ENCODE results near the gene HDDC2.

Gene HDDC2

DNA sequence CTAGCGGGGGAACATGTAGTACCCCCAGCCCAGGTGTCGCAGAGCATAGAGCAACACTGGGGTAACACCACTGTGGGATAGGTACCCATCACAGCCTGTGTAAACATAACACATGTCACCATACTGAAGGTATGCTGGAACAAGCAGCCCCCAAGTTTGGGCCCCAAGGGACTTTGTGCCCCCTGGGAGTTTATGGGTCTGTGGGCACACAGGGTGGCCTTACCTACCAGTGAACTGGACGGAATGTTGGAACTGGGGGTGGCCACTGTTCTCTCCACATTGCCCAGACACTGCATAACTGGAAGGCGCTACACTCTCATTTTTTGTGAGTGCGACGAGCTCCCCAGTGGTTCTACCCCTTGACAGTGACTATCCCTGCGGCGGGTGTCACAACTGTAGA is 28.5 kb downstream of the HDDC2 start:
- no peak for DNase-seq (ENCODE audit: low read depth in 1 of 2, low spot score in 1 of 2)
- Histone ChIP-seq H3K4me3 (replicated peaks; ENCODE audit: insufficient read depth, low read length) (no peak overlapping the region), H3K27me3 (ENCODE audit: insufficient read depth, poor library complexity, severe bottlenecking) (no peaks in the 10 kb centered on the region), H3K27ac (replicated peaks) (no peak overlapping the region)
- TF ChIP-seq, protein P1, sequence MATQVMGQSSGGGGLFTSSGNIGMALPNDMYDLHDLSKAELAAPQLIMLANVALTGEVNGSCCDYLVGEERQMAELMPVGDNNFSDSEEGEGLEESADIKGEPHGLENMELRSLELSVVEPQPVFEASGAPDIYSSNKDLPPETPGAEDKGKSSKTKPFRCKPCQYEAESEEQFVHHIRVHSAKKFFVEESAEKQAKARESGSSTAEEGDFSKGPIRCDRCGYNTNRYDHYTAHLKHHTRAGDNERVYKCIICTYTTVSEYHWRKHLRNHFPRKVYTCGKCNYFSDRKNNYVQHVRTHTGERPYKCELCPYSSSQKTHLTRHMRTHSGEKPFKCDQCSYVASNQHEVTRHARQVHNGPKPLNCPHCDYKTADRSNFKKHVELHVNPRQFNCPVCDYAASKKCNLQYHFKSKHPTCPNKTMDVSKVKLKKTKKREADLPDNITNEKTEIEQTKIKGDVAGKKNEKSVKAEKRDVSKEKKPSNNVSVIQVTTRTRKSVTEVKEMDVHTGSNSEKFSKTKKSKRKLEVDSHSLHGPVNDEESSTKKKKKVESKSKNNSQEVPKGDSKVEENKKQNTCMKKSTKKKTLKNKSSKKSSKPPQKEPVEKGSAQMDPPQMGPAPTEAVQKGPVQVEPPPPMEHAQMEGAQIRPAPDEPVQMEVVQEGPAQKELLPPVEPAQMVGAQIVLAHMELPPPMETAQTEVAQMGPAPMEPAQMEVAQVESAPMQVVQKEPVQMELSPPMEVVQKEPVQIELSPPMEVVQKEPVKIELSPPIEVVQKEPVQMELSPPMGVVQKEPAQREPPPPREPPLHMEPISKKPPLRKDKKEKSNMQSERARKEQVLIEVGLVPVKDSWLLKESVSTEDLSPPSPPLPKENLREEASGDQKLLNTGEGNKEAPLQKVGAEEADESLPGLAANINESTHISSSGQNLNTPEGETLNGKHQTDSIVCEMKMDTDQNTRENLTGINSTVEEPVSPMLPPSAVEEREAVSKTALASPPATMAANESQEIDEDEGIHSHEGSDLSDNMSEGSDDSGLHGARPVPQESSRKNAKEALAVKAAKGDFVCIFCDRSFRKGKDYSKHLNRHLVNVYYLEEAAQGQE (IDR thresholded peaks at IDR 0.05; ENCODE audit: insufficient replicate concordance, low read depth) = no peak

DNA sequence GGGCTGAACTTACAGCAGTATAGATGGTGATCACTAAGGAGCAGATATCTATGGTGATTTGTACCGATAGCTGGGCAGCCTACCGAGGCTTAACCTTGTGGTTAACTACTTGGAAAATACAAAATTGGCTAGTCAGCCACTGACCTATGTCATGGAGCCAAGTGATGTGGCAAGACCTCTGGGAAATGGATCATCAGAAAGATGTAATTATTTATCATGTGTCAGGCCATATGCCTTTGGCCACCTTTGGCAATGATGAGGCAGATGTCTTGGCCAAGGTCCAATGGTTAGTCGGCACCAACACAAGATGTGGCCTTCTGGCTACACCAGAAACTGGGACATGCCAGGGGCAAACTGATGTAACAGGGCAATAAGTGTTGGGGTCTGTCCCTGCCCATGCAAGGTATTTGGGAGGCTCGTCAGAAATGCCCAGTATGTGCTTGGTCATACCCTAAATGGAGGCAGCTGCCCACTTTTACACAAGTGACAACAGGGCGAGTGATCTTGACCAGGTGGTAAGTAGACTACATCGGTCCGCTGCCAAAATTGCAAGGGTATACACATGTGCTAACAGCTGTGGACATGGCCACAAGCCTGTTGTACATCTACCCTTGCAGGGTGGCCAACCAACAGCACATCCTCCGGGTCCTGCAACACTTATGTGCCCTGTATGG is 30.1 kb downstream of the HDDC2 start:
- H3K27ac ChIP-seq (replicated peaks) = no peak overlapping the region
- H3K4me3 ChIP-seq (replicated peaks; ENCODE audit: insufficient read depth, low read length) = no peak overlapping the region
- TF ChIP-seq, protein P1 (IDR thresholded peaks at IDR 0.05; ENCODE audit: insufficient replicate concordance, low read depth) = no peak
- TF ChIP-seq POLR2AphosphoS5 (IDR thresholded peaks at IDR 0.05; ENCODE audit: low read depth) (no peak), SPI1 (IDR thresholded peaks at IDR 0.05; ENCODE audit: borderline replicate concordance, low read depth) (no peak), GABPA (IDR thresholded peaks at IDR 0.05; ENCODE audit: low read depth) (no peak)
- TF ChIP-seq, protein P2, sequence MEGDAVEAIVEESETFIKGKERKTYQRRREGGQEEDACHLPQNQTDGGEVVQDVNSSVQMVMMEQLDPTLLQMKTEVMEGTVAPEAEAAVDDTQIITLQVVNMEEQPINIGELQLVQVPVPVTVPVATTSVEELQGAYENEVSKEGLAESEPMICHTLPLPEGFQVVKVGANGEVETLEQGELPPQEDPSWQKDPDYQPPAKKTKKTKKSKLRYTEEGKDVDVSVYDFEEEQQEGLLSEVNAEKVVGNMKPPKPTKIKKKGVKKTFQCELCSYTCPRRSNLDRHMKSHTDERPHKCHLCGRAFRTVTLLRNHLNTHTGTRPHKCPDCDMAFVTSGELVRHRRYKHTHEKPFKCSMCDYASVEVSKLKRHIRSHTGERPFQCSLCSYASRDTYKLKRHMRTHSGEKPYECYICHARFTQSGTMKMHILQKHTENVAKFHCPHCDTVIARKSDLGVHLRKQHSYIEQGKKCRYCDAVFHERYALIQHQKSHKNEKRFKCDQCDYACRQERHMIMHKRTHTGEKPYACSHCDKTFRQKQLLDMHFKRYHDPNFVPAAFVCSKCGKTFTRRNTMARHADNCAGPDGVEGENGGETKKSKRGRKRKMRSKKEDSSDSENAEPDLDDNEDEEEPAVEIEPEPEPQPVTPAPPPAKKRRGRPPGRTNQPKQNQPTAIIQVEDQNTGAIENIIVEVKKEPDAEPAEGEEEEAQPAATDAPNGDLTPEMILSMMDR (IDR thresholded peaks at IDR 0.05; ENCODE audit: insufficient read depth, low read length) = no peak
- no peak for DNase-seq (ENCODE audit: low read depth in 1 of 2, low spot score in 1 of 2)
- no peaks in the 10 kb centered on the region for H3K27me3 ChIP-seq (ENCODE audit: insufficient read depth, poor library complexity, severe bottlenecking)

DNA sequence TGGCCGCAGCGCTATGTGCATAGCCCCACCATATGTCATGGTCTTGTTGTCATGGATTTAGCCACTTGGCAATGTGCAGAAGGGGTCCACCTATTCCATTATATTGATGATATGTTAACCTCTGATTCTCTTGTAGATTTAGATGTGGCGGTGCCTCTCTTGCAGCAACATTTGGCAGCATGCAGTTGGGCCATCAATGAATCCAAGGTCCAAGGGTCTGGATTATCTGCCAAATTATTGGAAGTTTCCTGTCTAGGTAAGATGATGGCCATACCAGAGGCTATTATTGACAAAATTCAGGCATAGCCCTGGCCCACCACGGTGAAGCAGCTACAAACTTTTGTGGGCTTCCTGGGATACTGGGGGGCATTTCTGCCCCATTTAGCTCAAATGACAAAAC is 31.4 kb downstream of the HDDC2 start:
- Histone ChIP-seq H3K4me3 (replicated peaks; ENCODE audit: insufficient read depth, low read length) (no peak overlapping the region), H3K27me3 (ENCODE audit: insufficient read depth, poor library complexity, severe bottlenecking) (no peaks in the 10 kb centered on the region), H3K27ac (replicated peaks) (no peak overlapping the region)
- no peak for TF ChIP-seq POLR2AphosphoS5 (IDR thresholded peaks at IDR 0.05; ENCODE audit: low read depth)
- DNase-seq (ENCODE audit: low read depth in 1 of 2, low spot score in 1 of 2) = no peak

DNA sequence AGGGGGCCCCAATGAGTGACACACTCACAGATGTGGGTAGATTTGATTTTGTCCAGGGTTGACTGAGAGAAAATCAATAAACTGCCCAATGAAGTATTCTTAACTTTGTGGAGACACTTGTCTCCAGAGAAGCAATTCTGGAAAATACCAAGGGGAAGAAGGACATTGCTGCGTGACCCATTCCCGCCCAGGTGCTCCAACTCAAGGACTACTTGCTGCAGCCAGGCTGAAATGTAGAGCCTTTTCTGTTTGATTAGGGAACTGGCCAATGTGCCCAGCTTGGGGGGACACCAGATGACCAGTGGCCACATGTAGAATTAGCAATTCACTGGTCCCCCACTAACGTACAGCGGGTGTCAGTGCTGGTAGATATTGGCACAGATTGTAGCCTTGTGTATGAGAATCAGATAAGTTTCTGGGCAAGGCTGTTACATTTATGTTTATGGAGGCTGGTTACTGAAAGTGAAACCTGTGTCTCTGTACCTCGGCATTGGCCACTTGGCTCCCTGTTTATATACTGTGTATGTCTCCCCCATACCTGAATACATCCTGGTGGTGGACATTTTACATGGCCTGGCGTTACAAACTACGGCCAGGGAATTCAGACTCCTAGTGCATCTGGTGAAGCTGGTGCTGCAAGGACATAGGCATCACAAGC is 32.3 kb downstream of the HDDC2 start:
- no peak overlapping the region for H3K27ac ChIP-seq (replicated peaks)
- no peaks in the 10 kb centered on the region for H3K27me3 ChIP-seq (ENCODE audit: insufficient read depth, poor library complexity, severe bottlenecking)
- H3K4me3 ChIP-seq (replicated peaks; ENCODE audit: insufficient read depth, low read length) = no peak overlapping the region
- TF ChIP-seq, protein P2 (IDR thresholded peaks at IDR 0.05; ENCODE audit: insufficient read depth, low read length) = no peak
- DNase-seq (ENCODE audit: low read depth in 1 of 2, low spot score in 1 of 2) = no peak

DNA sequence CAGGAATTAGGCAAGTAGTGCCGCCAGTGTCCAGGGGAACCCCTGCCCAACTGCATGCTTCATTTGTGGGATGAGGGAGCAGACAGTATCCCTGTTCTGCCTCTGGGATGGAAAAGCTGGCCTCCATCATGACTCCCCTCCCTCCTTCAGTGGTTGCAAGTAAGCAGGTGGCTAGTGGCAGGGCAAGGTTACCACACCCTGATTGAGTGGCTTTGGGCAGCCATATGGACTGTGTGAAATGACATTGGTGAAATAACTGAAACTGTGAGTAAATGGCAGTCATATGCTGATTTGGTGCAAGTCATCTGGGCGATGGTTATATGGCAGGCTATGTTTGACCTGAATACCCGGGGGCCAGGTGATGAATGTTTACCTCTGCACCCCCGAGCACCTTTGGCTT is 33.0 kb downstream of the HDDC2 start:
- no peak overlapping the region for H3K4me3 ChIP-seq (replicated peaks; ENCODE audit: insufficient read depth, low read length)
- TF ChIP-seq, protein P2 (IDR thresholded peaks at IDR 0.05; ENCODE audit: insufficient read depth, low read length) = no peak
- TF ChIP-seq POLR2AphosphoS5 (IDR thresholded peaks at IDR 0.05; ENCODE audit: low read depth) (no peak), GABPA (IDR thresholded peaks at IDR 0.05; ENCODE audit: low read depth) (no peak), SPI1 (IDR thresholded peaks at IDR 0.05; ENCODE audit: borderline replicate concordance, low read depth) (no peak)
- TF ChIP-seq, protein P1 (IDR thresholded peaks at IDR 0.05; ENCODE audit: insufficient replicate concordance, low read depth) = no peak
- DNase-seq (ENCODE audit: low read depth in 1 of 2, low spot score in 1 of 2) = no peak
- no peak overlapping the region for H3K27ac ChIP-seq (replicated peaks)
- no peaks in the 10 kb centered on the region for H3K27me3 ChIP-seq (ENCODE audit: insufficient read depth, poor library complexity, severe bottlenecking)
